Fibroblast of pulmonary artery (primary cell): Measurements from ENCODE around the gene DCHS2.

Source experiments
- DNase-seq: peaks from one replicate; pipeline ENCODE4 v3.0.0-alpha.2; 2010; ENCODE audit warnings: low read depth
- H3K4me3 ChIP-seq: replicated peaks from 2 replicates; pipeline ENCODE4 v1.5.1; 2011; ENCODE audit warnings: low read depth, mild to moderate bottlenecking, control low read depth, low read length, moderate library complexity
- CTCF ChIP-seq: IDR thresholded peaks from 2 replicates; pipeline ENCODE4 v1.5.1; 2011; ENCODE audit warnings: mild to moderate bottlenecking, control low read depth, low read length, inconsistent platforms; ENCODE audit errors: missing control alignments

DCHS2 gene

GRCh38 chr4:154376486-154376885 is 115.1 kb downstream of the DCHS2 start:
- no peak for TF ChIP-seq CTCF
- DNase-seq: no peak
- H3K4me3 ChIP-seq: no peak overlapping the region

- TF ChIP-seq CTCF: no peak
- DNase-seq: no peak
- no peak overlapping the region for H3K4me3 ChIP-seq
These were observed 123.5 kb downstream of the DCHS2 start for GRCh38 chr4:154368060-154368459.

- TF ChIP-seq CTCF: no peak
- no peak for DNase-seq
- no peak overlapping the region for H3K4me3 ChIP-seq
These were observed 123.9 kb downstream of the DCHS2 start for GRCh38 chr4:154367659-154368058.

- no peak for DNase-seq
- H3K4me3 ChIP-seq: no peak overlapping the region
- TF ChIP-seq CTCF: no peak
These were observed 124.6 kb downstream of the DCHS2 start for GRCh38 chr4:154366956-154367355.

- no peak for TF ChIP-seq CTCF
- H3K4me3 ChIP-seq: no peak overlapping the region
- DNase-seq: no peak
These were observed 127.3 kb downstream of the DCHS2 start for GRCh38 chr4:154364066-154364845.

GRCh38 chr4:154361450-154361849 is 130.1 kb downstream of the DCHS2 start:
- no peak for DNase-seq
- H3K4me3 ChIP-seq: no peak overlapping the region
- TF ChIP-seq CTCF: no peak

- DNase-seq: no peak
- TF ChIP-seq CTCF: no peak
- H3K4me3 ChIP-seq: no peak overlapping the region
These were observed 131.1 kb downstream of the DCHS2 start for GRCh38 chr4:154360491-154360890.
